CD4-positive, alpha-beta T cell treated with Interferon gamma for 1 hour (primary cell): ENCODE data around the gene FAM81B.

Source experiments
- DNase-seq: peaks from one replicate; pipeline ENCODE4 v3.0.0-alpha.2; 2020

The FAM81B gene

DNA sequence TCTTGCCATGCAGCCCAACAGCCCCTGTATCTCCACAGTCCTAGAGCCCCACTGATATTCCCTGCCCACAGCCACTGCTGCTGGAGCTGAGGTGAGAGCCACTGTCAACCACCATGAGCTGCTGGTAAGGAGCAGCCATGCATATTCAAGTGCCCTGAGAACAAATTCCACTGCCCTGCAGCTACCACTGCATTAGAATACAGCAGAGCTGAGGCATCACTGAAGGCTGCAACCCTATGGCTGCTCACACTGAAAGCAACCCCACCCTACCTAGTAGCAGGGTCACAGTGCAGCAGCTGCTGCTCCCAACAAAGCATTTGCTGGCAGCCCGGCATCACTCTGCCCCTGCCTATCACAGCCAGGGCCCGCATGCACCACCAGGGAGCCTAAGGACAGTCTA, 95.0 kb downstream of the FAM81B start:
- no peak for DNase-seq

DNA sequence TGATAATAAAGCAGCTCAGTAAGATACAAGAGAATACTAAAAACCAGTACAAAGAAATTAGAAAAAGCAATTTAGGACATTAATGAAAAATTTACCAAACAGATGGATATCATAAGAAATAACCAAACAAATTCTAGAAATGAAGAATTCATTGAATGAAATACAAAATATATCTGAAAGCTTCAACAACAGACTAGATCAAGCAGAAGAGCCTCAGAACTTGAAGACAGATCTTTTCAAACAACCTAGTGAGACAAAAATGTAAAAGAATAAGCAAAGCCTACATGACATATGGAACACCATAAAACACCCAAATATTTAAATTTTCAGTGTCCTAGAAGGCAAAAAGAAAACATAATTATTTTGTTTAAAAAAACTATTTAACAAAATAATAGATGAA, 96.7 kb downstream of the FAM81B start:
- no peak for DNase-seq
